HG03064 (cell line): ENCODE data around the gene KNG1.
A peak's percentile ranks its signal among the peaks of the same experiment; 100 is the strongest.

ENCODE experiments used
- ATAC-seq: cut with Tn5 transposase; IDR thresholded peaks from one replicate; pipeline ENCODE4 v1.9.1; 2021; ENCODE audit warnings: low read depth; ENCODE audit not compliant: unreplicated experiment

The KNG1 gene

DNA sequence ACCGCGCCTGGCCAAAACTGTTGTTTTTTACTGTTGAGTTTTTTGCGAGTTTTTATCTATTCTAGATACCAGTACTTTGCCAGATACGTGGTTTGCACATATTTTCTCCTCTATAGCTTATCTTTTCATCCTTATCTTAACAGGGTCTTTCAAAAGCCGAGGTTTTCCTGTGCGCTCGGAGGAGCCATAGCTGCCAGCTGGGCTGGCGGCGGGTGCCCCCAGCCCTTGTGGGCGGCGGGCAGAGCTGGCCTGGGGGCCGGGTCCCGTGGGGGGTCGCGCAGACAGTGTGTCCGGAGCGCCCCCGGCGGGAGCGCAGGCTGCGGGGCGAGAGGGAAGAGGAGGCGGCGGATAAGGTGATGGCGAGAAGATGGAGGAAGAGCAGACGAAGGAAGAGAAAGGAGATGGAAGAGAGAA is 55.1 kb downstream of the KNG1 start:
- peak; percentile 28 for ATAC-seq

DNA sequence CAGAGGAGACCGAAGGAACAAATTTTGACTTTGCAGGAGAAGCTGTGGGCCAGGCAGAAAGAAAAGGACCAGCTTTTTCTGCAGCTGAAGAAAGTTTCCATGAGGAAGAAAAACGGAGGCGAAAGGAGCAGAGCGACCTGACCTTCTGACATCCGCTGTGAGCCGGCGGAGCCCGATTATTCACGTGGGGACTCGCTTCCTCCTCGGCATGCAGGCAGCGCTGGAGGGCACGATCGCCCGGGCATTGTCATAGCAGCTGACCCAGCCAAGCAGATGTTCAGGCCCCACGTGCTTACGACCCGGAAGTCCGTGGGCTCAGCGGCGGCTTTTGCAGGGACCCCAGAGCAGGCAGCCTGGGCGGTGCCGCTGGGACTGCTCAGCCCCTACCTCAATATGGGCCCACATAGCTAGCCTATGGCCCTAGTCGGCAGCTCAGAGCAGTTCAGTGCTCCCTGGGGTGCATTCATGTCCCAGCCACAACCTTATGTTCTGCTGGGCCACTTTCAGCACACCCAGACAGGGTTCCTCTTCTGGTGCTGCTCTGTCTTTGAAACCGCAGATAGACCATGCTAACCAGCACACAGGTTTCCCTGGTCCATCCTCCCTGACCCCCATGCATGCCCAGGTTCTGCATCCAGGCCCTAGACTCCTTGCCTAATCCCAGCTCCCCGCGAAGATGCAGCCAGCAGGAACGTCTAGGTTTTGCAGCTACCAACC is 55.7 kb downstream of the KNG1 start:
- ATAC-seq = peak; percentile 89

DNA sequence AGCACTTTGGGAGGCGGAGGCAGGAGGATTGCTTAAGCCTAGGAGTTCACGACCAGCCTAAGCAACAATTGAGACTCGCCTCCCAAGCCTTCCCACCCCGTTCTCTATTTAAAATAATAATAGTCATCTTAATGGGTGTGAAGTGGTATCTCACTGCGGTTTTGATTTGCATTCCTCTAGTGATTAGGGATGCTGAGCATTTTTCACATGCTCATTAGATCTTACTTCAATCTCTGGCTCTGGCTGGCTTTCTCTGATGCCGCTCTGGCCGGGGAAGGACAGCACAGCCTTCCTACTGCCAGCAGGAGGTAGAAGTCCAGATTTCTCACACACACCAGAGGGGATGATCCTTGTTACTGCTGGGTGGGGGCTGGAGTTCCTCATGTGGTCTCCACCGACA is 58.8 kb downstream of the KNG1 start:
- ATAC-seq = no peak

DNA sequence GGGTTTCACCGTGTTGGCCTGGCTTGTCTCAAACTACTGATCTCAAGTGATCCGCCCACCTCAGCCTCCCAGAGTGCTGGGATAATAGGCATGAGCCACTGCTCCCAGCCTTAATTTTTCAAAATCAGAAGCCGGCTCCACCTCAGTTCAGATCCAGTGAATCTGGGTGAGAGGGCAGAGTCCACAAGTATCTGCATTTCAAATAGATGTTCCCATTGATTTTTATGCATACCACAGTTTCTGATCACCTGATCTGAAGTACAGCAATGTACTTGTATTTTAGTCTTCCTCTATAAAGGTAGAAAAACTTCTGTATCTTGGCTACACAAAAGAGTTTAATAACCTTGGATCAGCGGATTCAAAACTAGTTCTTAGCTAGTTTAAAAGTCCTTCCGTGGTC is 62.0 kb downstream of the KNG1 start:
- ATAC-seq = no peak

DNA sequence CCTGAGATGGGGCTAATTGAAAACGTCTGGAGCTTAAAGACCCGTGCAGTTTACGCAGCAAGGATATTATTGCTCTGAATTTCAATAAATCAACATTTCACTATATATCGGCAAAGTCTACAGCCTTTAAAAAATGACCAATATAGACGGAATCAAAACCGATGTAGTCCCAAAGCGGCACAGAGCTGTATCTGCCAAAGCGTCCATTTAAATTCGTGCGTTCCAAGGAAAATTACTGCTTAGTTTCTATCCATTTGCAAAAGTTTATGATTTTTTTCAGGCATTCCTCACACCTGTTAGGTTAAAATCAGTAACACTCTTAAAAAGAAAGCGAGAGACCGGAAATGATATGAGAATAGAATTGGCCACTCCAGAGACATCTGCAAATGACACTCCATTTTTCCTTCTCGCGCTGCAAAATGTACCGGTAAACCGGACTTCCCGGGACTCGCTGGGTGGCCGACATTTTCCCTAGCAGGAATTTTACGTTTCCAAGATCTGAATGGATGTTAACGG is 65.4 kb downstream of the KNG1 start:
- ATAC-seq = peak; percentile 23

DNA sequence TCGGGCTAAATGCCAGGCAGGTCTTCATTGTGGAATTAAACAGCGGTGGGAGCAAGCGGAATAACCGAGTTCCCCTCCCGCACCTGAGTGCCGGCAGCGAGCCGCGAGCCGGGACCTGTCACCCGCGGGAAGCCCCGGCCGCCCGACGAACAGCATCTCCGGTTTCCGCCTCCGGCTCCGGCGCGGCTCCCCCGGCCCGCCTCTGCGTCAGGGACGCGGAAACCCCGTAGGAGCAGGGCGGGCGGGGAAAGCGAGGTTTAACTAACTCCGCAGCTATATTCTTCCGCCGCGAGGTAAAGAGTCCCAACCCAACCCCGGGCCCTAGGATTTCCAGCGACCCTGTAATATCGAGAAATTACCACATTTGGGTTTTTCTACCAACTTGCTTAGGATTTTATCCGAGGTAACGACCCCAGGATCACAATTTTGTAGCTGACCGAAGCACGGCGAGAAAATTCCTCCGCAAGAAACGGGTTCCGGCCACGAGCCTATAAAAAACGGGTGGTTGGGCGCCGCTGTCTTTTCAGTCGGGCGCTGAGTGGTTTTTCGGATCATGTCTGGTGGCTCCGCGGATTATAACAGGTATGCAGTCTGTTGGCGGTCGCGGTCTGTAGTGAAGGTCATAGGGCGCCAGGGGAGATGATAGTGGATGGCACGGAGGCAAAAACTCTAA is 66.0 kb downstream of the KNG1 start, which contains the start of gene EIF4A2:
Gene EIF4A2, plus strand, starts transcription at position 520 of the 673 bp plus-strand sequence. Its CDS starts 34 bp downstream, at position 554.
- peak; percentile 48 for ATAC-seq

DNA sequence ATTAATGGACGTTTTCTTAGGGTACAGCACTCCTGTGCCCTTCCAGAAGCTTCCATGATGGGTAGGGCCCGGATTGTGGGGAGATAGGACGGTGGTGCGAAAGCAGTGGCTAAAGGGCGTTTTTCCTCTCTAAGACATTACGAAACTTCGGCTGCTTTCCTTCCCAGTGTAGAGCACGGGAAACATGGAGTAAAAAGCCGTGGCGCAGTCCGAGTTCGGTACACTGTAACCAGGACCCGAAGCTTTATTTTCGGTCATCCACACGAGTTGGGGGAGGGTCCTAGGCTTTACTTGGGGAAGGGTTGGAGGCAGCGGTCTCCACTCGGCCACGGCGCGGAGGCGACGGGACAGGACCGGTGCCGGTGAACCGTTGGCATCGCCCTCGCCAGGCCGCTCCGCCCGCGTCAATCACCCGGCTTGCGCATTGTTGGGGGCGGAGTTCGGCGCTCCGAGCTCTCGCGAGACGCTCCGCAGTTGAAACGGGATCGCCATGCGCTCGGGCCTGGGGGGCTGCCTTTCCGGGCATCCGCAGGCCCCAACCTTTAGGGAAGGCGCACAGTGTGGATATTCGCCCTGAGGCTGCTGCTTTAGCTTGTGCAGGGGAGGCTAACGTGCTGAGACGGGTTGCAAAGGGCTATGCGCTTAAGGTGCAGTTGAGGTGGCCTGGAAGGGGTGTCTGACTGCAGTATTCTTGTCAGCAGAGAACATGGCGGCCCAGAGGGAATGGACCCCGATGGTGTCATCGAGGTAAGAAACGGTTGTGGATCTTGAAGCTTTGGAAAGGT is 66.8 kb downstream of the KNG1 start:
- peak; percentile 75 for ATAC-seq

DNA sequence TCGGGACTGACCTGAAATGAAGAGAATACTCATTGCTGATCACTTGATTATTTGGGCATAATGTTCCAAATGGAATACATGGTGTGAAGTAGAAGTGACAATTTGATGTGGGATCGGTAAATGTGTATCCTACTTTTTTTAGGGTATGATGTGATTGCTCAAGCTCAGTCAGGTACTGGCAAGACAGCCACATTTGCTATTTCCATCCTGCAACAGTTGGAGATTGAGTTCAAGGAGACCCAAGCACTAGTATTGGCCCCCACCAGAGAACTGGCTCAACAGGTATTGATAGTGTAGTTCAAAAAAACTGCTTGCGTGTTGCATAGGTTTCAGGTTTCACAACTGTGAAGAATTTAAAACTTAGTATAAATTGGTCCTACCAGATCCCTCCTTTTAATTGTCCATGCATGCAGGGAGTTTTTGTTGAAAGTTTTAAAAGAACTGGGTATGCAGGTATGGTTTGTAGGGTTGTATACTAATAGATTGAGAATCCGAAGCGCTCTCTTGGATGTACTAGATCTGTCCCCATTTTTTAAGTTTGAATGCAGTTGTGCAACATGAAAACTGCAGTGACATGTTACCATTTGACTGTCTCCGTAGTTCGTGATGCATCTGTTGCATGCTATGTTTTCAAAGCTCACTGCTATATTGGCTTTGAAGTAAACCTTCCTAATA is 67.8 kb downstream of the KNG1 start:
- ATAC-seq = no peak

DNA sequence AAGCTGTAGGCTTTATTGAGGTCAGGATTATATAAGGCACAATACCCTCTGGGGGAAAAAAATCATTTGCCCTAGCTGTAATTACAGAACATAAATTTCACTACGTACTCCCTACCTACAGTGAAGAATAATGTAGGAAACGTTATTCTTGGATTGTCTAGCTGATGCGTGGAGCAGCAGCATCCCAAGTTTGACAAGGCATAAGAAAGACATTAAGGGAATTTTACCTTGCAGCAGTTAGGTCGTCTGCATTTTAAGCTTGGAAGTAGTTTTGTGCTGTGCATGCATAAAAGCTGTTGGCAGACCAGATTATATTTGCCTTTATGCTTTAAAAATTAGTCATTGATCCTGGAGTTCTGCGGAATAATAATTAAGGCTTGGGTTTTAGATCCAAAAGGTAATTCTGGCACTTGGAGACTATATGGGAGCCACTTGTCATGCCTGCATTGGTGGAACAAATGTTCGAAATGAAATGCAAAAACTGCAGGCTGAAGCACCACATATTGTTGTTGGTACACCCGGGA is 68.4 kb downstream of the KNG1 start:
- ATAC-seq = no peak

DNA sequence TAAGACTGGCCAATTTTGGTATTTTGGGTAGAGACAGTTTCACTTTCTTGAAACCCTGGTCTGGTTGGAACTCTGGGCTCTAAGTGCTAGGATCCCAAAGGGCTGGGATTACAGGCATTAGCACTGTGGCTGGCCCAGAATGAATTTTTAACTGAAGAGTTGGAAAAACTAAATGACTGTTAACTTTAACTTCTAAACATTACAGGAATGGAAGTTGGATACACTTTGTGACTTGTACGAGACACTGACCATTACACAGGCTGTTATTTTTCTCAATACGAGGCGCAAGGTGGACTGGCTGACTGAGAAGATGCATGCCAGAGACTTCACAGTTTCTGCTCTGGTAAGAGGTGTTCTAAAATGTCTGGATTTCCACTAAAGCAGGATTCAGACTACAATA is 69.8 kb downstream of the KNG1 start:
- no peak for ATAC-seq

DNA sequence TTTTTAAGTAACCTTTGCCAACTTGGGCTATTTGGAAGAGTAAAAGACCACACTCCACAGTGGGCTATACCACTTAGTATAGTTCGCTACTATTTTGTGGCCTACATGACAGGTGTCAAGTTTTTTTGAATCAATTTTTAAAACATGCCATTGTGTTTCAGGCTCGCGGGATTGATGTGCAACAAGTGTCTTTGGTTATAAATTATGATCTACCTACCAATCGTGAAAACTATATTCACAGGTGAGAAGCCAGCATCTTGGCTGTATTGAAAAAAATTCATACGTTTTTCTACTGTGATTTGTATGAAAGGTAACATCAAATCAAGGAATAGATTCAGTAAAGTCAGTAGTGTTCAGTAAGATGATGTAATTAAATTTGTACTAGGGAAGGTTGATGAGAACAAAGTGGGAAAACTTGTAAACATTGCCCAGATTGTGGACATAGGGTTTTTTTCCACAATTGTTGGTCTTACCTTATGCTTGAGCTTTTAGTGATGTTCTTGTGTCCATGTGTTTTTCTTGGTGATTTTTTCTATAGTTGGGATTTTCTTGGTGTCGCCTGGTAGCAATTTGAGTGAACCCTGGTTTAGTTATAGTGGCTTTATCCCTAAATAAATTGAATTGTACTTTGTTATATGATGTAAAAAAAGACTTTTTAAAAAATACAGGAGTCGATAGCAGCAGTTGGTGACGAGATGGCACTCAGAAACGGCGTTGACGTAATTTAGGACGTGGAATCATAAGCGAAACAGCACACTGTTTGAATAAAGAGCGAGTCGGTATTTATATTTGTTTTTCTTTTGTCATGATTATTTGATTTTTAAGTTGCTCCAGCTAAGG is 70.7 kb downstream of the KNG1 start:
- no peak for ATAC-seq

DNA sequence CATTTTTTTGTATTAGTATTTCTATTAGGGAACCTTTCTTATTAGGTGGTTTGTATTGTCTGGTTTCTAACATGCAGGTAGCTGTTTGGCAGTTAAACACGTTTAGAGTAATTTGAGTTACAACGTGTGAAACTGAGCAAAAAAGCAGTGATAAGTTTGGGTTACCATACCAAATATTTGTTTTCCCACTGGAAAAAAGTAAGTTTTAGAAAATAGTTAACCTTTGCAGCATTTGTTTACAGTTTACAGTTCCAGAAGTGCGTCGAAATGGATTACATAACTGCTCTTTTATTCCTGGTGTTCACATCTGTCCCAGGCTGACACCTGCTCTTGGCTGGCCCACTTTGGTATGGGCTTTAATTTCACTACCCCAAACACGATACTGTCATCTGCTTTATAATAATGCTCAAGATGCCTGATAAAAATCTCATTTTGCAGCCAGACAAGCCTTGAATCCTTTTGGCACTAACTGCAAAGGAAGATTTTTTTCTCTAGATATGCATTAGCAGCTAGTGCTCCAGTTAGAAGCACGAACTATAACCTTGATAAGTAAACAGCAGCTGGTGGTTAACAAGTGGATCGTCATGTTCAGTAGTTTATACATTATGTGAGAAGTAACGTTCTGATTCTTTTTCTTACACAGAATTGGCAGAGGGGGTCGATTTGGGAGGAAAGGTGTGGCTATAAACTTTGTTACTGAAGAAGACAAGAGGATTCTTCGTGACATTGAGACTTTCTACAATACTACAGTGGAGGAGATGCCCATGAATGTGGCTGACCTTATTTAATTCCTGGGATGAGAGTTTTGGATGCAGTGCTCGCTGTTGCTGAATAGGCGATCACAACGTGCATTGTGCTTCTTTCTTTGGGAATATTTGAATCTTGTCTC is 71.6 kb downstream of the KNG1 start:
- no peak for ATAC-seq

DNA sequence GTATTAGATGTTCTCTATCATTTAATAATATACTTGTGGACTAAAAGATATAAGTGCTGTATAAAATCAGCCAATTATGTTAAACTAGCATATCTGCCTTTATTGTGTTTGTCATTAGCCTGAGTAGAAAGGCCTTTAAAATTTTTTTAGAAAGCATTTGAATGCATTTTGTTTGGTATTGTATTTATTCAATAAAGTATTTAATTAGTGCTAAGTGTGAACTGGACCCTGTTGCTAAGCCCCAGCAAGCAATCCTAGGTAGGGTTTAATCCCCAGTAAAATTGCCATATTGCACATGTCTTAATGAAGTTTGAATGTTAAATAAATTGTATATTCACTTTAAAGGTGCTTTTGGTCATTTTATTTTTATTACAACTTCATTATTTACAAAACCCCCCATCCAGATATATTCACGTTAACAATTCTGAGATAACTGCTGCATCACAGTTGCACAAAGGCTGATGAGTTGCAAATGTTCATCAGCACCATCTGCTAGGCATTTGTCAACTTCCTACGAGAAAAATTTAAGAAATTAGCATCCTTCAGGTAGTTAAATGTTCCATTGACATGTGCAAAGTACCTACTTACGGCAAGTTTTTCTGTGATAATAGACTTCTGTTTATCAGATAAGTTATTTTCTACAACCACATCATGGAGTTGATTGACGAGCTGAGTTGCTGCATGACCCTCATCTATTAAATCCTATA is 72.5 kb downstream of the KNG1 start:
- no peak for ATAC-seq

DNA sequence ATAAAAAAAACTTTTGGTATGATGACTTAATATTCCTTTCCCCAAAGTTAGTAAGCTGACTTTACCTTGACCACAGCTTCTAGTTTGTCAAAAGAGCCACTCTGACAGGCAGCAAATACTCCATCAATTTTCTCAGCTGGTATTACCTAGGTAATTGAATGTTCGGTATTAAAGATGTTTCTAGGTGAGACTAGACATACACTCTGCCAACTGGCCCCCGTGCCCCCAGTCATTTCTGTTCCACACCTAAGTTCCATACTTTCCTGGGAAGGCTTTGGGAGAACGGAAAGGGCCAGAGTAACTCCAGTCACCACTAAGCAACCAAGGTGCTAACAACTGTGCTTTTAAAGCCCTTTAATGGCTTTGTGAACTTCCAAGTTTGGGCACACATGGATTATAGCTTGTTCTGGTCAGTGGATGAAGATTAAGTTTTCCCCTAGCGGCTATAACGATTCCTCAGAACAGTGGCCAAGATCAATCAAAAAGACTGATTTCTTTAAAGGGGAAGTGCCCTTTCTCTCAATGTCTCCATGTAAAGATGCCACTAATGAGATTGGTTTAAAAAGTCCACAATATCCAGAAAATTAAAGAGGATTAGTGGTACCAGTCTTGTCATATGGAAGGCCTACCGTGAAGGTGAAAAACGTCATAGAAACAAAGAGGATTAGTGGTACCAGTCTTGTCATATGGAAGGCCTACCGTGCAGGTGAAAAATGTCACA is 73.3 kb downstream of the KNG1 start:
- ATAC-seq = no peak
